Measurements from ENCODE around the gene SAMD10.
"Not testable (repeated sequence)": the region's sequence is repeated elsewhere in the genome, so short reads cannot be mapped to it uniquely, and the experiment has no call there.

Gene SAMD10

GRCh38 chr20:64001607-64002011 is 22.2 kb upstream of the SAMD10 start:
- DNase-seq = no peak

DNA sequence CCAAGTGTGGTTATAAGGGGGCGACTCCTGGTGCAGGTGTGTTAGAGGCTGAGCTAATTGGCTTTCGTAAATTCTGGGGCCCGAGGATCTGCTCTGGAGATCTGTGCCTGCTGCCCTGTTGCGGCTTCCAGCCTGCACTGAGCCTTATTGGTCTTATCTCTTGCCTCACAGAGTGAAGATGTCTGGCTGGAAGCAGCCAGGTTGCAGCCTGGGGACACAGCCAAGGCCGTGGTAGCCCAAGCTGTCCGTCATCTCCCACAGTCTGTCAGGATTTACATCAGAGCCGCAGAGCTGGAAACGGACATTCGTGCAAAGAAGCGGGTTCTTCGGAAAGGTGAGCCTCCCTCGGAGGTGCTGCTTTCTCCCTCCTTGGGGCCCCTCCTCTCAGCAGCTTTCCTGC is 21.5 kb upstream of the SAMD10 start:
- DNase-seq = no peak

- no peak for DNase-seq
Measured at GRCh38 chr20:63982937-63983336, 3.5 kb upstream of the SAMD10 start.

DNA sequence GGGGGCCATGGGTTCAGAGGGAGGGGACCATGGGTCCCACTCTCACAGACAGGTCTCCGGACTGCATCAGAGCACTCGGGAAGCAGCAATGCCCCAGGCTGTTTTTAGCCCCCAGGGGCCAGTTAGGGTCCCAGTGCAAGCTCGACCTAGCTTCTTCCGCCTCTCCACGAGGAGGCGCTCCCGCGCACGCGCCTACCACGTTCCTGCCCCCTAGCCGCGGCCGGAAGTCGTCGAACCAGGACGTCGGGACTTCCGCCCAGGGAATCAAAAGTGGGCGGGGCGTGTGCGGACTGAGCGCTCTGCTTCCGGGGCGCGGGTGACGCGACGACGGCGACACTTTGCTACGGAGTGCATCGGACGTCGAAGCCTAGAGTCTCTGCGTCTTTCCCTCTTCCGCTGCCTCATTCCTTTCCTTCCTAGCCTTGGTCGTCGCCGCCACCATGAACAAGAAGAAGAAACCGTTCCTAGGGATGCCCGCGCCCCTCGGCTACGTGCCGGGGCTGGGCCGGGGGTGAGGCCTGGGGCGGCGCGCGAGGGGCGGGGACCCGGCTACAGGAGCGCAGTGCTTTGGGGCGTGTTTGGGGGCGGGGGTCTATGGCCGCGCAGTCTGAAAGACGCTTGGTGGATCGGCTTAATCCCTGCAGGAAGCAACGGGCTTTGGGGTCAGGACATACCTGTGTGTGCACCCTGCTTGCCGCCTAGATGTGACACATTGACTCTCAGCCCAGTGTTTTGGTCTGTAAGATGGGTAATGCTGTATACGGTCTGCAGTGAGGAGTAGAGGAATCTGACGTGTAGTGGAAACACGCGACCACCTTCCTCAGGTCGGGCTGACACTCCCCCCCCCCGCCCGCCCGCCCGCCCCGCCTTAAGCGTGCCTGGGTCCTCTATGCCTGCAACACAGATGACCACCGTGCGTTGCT is 1.6 kb upstream of the SAMD10 start, which contains the start of gene PRPF6:
TSS of gene PRPF6 (plus strand) at position 327 of the 923 bp plus-strand sequence. CDS start at position 441, 114 bp downstream.
- peak; percentile 97 for DNase-seq

- DNase-seq = peak; percentile 36
Measured at GRCh38 chr20:63980317-63980805, 919 bp upstream of the SAMD10 start.

- DNase-seq = peak; percentile 15
Measured at GRCh38 chr20:63979229-63979556, 249 bp downstream of the SAMD10 start.

- DNase-seq = peak; percentile 64
Measured at GRCh38 chr20:63978319-63979228, 868 bp downstream of the SAMD10 start.

GRCh38 chr20:63977739-63978276 is 1.6 kb downstream of the SAMD10 start:
- peak; percentile 71 for DNase-seq

GRCh38 chr20:63976980-63977738 is 2.3 kb downstream of the SAMD10 start:
- DNase-seq = no peak

DNA sequence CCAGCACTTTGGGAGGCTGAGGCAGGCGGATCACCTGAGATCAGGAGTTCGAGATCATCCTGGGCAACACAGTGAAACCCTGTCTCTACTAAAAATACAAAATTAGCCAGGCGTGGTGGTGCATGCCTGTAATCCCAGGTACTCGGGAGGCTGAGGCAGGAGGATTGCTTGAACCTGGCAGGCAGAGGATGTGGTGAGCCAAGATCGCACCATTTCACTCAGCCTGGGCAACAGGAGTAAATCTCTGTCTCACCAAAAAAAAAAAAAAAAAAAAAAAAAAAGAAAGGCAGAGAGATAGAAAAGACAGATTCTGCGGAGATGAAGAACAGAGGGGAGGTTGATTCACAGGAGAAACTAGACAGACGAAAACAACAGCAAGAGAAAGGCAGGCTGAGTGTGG is 2.9 kb downstream of the SAMD10 start:
- not testable (repeated sequence) for DNase-seq

GRCh38 chr20:63974402-63975200 is 4.8 kb downstream of the SAMD10 start:
- no peak for DNase-seq

GRCh38 chr20:63973636-63974401 is 5.6 kb downstream of the SAMD10 start:
- DNase-seq = peak; percentile 84

GRCh38 chr20:63973160-63973479 is 6.3 kb downstream of the SAMD10 start:
- no peak for DNase-seq

- no peak for DNase-seq
Measured at GRCh38 chr20:63972312-63973159, 6.9 kb downstream of the SAMD10 start.

DNA sequence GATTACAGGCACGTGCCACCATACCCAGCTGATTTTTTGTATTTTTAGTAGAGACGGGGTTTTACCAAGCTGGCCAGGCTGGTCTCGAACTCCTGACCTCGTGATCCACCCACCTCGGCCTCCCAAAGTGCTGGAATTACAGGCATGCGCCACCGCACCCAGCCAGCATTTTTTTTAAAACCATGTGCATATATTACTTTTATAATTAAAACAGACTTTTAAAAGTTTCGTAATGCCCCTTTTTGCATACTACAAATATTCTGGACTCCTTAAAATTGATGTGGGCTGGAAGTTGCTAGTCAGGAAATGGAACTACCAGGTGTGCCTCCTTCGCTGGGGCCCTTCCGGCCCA is 7.5 kb downstream of the SAMD10 start:
- DNase-seq = not testable (repeated sequence)

DNA sequence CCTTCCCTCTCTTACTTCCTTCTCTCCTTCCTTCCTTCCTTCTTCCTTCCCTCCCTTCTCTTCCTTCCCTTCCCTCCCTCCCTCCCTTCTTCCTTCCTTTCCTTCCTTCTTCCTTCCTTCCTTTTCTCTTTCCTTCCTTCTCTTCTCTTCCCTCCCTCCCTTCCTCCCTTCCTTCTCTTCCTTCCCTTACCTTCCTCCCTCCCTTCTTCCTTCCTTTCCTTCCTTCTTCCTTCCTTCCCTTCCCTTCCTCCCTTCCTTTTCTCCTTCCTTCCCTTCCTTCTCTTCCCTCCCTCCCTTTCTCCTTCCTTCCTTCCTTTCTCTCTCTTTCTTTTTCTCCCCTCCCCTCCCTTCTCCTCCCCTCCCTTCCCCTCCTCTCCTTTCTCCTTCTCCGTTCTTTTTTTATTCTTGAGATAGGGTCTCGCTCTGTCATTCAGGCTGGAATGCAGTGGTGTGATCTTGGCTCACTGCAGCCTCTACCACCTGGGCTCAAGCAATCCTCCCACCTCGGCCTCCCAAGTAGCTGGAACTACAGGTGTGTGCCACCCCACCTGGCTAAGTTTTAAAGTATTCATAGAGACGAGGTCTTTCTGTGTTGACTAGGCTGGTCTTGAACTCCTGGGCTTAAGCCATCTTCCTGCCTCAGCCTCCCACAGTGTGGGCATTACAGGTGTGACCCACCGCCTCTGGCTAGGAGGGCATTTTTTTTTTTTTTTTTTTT is 8.6 kb downstream of the SAMD10 start:
- no peak for DNase-seq

DNA sequence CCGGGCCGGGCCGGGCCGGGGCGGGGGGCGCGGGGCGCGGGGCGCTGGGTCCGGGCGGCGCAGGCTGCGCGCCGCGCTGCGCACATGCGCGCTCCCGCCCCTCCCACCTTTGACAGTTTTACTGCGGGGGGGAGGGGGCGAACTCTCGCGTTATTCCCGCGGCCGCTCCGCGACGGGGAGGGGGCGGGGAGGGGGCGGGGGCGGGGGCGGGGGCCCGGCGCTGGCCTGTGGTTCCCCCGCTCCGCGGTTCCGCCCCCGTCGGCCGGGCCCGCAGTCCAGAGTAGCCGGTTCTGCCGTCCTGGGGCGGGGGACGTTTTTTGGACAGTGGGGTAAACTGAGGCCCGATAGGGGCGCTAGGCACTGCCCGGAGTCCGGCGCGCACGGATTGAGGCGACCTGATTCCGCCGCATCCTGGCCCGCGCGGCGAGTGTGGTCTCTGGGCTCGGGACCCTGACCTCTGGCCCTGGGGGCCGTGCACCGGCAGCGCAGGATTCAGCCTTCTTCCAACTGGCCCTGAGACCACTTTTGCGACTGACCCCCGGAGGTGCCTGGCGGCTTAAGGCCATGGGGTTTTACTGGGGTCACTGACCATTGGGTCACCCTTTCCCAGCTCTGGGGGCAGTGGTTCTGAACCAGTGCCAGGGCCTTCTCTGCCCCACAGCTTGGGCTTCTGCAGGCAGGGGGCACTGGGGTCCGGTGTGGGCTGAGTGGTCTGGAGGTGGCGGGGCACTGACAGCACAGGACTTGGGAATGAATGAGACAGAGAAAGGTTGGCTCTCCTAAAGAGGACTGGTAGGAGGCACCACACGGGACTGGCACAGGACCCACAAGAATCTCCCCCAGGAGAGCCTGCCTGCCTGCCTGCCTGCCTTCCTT is 9.4 kb downstream of the SAMD10 start, which contains the start of gene ZNF512B:
TSS of gene ZNF512B (minus strand) at position 93 of the 876 bp plus-strand sequence. CDS start 1,980 bp downstream, outside the sequence.
- DNase-seq = peak; percentile 82
